Mesenchymal stem cell (in vitro differentiated cells and primary cell): Measurements from ENCODE around the gene DLGAP1.

ENCODE experiments used
- DNase-seq: peaks from one replicate; pipeline ENCODE4 v3.0.0-alpha.2; 2013
- H2AFZ ChIP-seq: one replicate; pipeline ENCODE4 v1.6.1; 2013; ENCODE audit warnings: low read depth, mild to moderate bottlenecking, control low read depth, inconsistent platforms, low read length, moderate library complexity
- H2AK5ac ChIP-seq: 2 replicates; pipeline ENCODE4 v1.6.1; 2013; ENCODE audit warnings: low read length, moderate library complexity, mild to moderate bottlenecking, inconsistent platforms; ENCODE audit not compliant: severe bottlenecking
- H2BK120ac ChIP-seq: one replicate; pipeline ENCODE4 v1.6.1; 2013; ENCODE audit warnings: low read depth, mild to moderate bottlenecking, inconsistent platforms, low read length, moderate library complexity
- H2BK12ac ChIP-seq, 2 experiments: one replicate each; pipeline ENCODE4 v1.6.1; 2013; ENCODE audit warnings: inconsistent platforms in 2 of 2, low read length in 2 of 2, mild to moderate bottlenecking in 2 of 2, moderate library complexity in 2 of 2, control low read depth in 1 of 2
- H2BK15ac ChIP-seq: one replicate; pipeline ENCODE4 v1.6.1; 2013; ENCODE audit warnings: mild to moderate bottlenecking, low read depth, inconsistent platforms; ENCODE audit not compliant: poor library complexity, severe bottlenecking
- H2BK5ac ChIP-seq: 2 replicates; pipeline ENCODE4 v1.6.1; 2013; ENCODE audit warnings: low read depth, mild to moderate bottlenecking, low read length, control low read depth, inconsistent platforms; ENCODE audit not compliant: poor library complexity, severe bottlenecking
- H3K14ac ChIP-seq, 2 experiments: one replicate each; pipeline ENCODE4 v1.6.1; 2013; ENCODE audit warnings: inconsistent platforms in 2 of 2, low read length in 2 of 2, control low read depth in 1 of 2, mild to moderate bottlenecking in 1 of 2, moderate library complexity in 1 of 2
- H3K18ac ChIP-seq, 2 experiments: one replicate each; pipeline ENCODE4 v1.6.1; 2013; ENCODE audit warnings: inconsistent platforms in 2 of 2, low read length in 2 of 2, control low read depth in 1 of 2, low read depth in 1 of 2, mild to moderate bottlenecking in 1 of 2
- H3K23ac ChIP-seq, 2 experiments: one replicate each; pipeline ENCODE4 v1.6.1; 2013; ENCODE audit warnings: inconsistent platforms in 2 of 2, low read length in 2 of 2, mild to moderate bottlenecking in 2 of 2, moderate library complexity in 2 of 2, control low read depth in 1 of 2
- H3K27ac ChIP-seq: 2 replicates; pipeline ENCODE4 v1.5.1; 2013; ENCODE audit warnings: mild to moderate bottlenecking, moderate library complexity, low read length, control low read depth, inconsistent platforms; ENCODE audit not compliant: poor library complexity, severe bottlenecking
- H3K27me3 ChIP-seq, 2 experiments: 2 replicates each; pipeline versions ENCODE4 v1.6.1 to v1.7.0; 2013; ENCODE audit warnings: low read length in 2 of 2, mild to moderate bottlenecking in 2 of 2, moderate library complexity in 2 of 2, control low read depth in 1 of 2, inconsistent platforms in 1 of 2; ENCODE audit not compliant: control insufficient read depth in 1 of 2, insufficient read depth in 1 of 2
- H3K36me3 ChIP-seq, 2 experiments: 2 replicates each; pipeline versions ENCODE4 v1.6.1 to v1.7.0; 2013; ENCODE audit warnings: low read length in 2 of 2, control low read depth in 1 of 2, inconsistent platforms in 1 of 2, low read depth in 1 of 2, mild to moderate bottlenecking in 1 of 2; ENCODE audit not compliant: insufficient read depth in 2 of 2, control insufficient read depth in 1 of 2
- H3K4ac ChIP-seq, 2 experiments: one replicate each; pipeline ENCODE4 v1.6.1; 2013; ENCODE audit warnings: inconsistent platforms in 2 of 2, low read length in 2 of 2, mild to moderate bottlenecking in 2 of 2, moderate library complexity in 2 of 2, control low read depth in 1 of 2, low read depth in 1 of 2
- H3K4me1 ChIP-seq: 2 replicates; pipeline ENCODE4 v1.6.1; 2013; ENCODE audit warnings: low read depth, low read length, control low read depth; ENCODE audit not compliant: control insufficient read depth, insufficient read depth
- H3K4me2 ChIP-seq: 2 replicates; pipeline ENCODE4 v1.6.1; 2013; ENCODE audit warnings: low read length, mild to moderate bottlenecking, inconsistent platforms; ENCODE audit not compliant: poor library complexity, severe bottlenecking
- H3K4me3 ChIP-seq, 2 experiments: 2 replicates each; pipeline versions ENCODE4 v1.5.1 to v1.7.0; 2013; ENCODE audit warnings: low read length in 2 of 2, mild to moderate bottlenecking in 2 of 2, control low read depth in 1 of 2, low read depth in 1 of 2; ENCODE audit not compliant: insufficient read depth in 1 of 2
- H3K79me1 ChIP-seq: replicated peaks from 2 replicates; pipeline ENCODE4 v1.6.1; 2013; ENCODE audit warnings: mild to moderate bottlenecking, control low read depth, low read length, inconsistent platforms; ENCODE audit not compliant: poor library complexity, severe bottlenecking
- H3K9ac ChIP-seq: 2 replicates; pipeline ENCODE4 v1.7.0; 2013; ENCODE audit warnings: mild to moderate bottlenecking, low read length, moderate library complexity
- H3K9me3 ChIP-seq: 2 replicates; pipeline ENCODE4 v1.7.0; 2013; ENCODE audit warnings: mild to moderate bottlenecking, low read length; ENCODE audit not compliant: control insufficient read depth
- H4K8ac ChIP-seq: one replicate; pipeline ENCODE4 v1.6.1; 2013; ENCODE audit warnings: inconsistent platforms, mild to moderate bottlenecking, low read length, moderate library complexity
- H4K91ac ChIP-seq: one replicate; pipeline ENCODE4 v1.6.1; 2013; ENCODE audit warnings: mild to moderate bottlenecking, low read length, inconsistent platforms
- WGBS: methylation state at CpG from one replicate; pipeline ENCODE4 v1.1.7; 2013; ENCODE audit warnings: mixed read lengths; 5-methylcytosine and 5-hydroxymethylcytosine counted together

DLGAP1 gene

DNA sequence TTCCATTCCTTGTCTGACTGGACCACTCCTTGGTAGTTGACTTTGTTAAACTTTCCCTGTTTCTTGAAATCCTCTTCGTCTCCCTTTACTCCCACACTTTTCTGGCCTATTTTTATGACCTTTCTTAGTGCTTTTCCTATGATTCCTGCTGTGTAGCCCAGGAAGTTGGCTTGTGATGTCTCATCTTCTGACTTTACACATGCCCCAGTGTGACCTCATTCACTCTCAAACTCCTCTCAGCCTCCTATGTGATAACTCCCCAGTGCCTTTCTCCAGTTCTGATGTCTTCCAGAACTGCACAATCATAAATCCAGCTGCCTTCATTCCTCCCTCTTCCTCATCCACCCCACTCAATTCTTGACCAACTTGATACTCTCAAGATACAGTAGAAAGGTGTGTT is 597.6 kb downstream of the DLGAP1 start:
- H3K4me1 ChIP-seq: peaks cover 3% of the 10 kb centered on the region
- peak overlapping the region; percentile 64 for H3K9ac ChIP-seq
- no peak overlapping the region for H3K4ac ChIP-seq
- no peaks in the 10 kb centered on the region for H3K36me3 ChIP-seq
- H3K9me3 ChIP-seq: no peaks in the 10 kb centered on the region
- no peak overlapping the region for H3K18ac ChIP-seq
- no peak overlapping the region for H3K23ac ChIP-seq
- H2BK12ac ChIP-seq: no peak overlapping the region
- H2BK15ac ChIP-seq: no peak overlapping the region
- WGBS: 14% methylated on average over 1 of the region's 1 CpG
- H3K79me1 ChIP-seq: peaks cover 8% of the 10 kb centered on the region
- no peak overlapping the region for H2AK5ac ChIP-seq
- no peak overlapping the region for H4K8ac ChIP-seq
- peak overlapping the region in 1 of 2 experiments; percentile 0 for H3K4me3 ChIP-seq
- no peak overlapping the region for H2BK5ac ChIP-seq
- no peak overlapping the region for H2BK120ac ChIP-seq
- no peaks in the 10 kb centered on the region for H3K27me3 ChIP-seq
- H3K27ac ChIP-seq: peak overlapping the region; percentile 13
- no peak overlapping the region for H4K91ac ChIP-seq
- H2AFZ ChIP-seq: no peak overlapping the region
- no peak overlapping the region for H3K14ac ChIP-seq
- no peak for DNase-seq
- no peak overlapping the region for H3K4me2 ChIP-seq

DNA sequence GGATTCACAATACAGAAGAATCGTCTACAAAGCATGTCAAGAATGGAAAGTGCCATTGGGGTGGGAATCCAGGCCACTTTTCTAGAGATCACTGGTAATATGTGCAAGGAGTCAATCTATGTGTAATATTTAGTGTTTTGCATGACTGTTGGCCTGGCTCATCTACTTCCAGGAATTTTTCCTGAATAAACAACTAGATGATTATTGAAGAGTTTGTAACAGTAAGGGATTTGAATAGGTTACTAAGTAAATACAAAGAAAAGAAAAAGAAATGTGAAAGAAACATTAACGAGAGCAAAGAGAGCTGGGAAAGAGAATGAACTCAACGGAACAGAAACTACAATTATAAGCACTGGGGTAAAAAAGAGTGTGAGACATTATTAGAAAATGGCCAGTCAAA is 599.1 kb downstream of the DLGAP1 start:
- H4K8ac ChIP-seq: no peak overlapping the region
- no peak overlapping the region for H2AK5ac ChIP-seq
- H2BK5ac ChIP-seq: no peak overlapping the region
- H3K4ac ChIP-seq: no peak overlapping the region
- H3K14ac ChIP-seq: no peak overlapping the region
- H3K27me3 ChIP-seq: no peaks in the 10 kb centered on the region
- H2BK15ac ChIP-seq: no peak overlapping the region
- H2BK120ac ChIP-seq: no peak overlapping the region
- no peaks in the 10 kb centered on the region for H3K9me3 ChIP-seq
- no peak overlapping the region for H4K91ac ChIP-seq
- peaks cover 3% of the 10 kb centered on the region for H3K4me1 ChIP-seq
- no peak overlapping the region for H3K9ac ChIP-seq
- H2AFZ ChIP-seq: no peak overlapping the region
- H3K23ac ChIP-seq: no peak overlapping the region
- WGBS: 92% methylated on average over 3 of the region's 3 CpGs
- no peaks in the 10 kb centered on the region for H3K36me3 ChIP-seq
- H3K79me1 ChIP-seq: peaks cover 4% of the 10 kb centered on the region
- no peak for DNase-seq
- no peak overlapping the region for H3K4me3 ChIP-seq
- H3K4me2 ChIP-seq: no peak overlapping the region
- H2BK12ac ChIP-seq: no peak overlapping the region
- no peak overlapping the region for H3K18ac ChIP-seq
- peak overlapping the region; percentile 87 for H3K27ac ChIP-seq

DNA sequence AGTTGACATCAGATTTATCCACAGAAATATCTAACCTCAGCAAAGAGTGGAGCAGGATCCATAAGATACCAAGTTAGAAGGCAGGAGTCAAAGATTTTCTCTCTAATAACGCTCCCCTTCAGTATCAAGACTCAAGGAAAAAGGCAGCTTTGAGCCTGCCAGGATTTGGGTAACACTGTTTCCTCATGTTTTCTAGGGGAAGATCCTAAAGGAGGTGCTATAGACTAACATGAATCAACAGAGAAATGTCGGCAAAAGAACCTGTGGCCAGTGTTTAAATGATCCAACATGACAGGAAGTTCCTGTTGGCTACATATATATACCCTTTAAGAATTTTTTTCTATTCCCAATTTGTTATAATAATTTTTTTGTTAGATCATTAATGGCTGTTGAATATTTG is 602.8 kb downstream of the DLGAP1 start:
- Histone ChIP-seq H3K27me3 (no peaks in the 10 kb centered on the region), H3K14ac (no peak overlapping the region), H3K23ac (no peak overlapping the region), H3K4me3 (no peak overlapping the region), H3K4ac (no peak overlapping the region), H3K36me3 (no peaks in the 10 kb centered on the region), H3K27ac (no peak overlapping the region), H2BK5ac (no peak overlapping the region), H3K4me2 (no peak overlapping the region), H2BK12ac (no peak overlapping the region), H4K91ac (no peak overlapping the region), H3K79me1 (peaks cover 9% of the 10 kb centered on the region), H4K8ac (no peak overlapping the region), H3K18ac (no peak overlapping the region), H3K9me3 (no peaks in the 10 kb centered on the region), H2AFZ (no peak overlapping the region), H2AK5ac (no peak overlapping the region), H2BK15ac (no peak overlapping the region), H3K4me1 (peaks cover 3% of the 10 kb centered on the region), H2BK120ac (no peak overlapping the region), H3K9ac (no peak overlapping the region)
- no peak for DNase-seq
- WGBS: 78% methylated on average over 1 of the region's 2 CpGs

DNA sequence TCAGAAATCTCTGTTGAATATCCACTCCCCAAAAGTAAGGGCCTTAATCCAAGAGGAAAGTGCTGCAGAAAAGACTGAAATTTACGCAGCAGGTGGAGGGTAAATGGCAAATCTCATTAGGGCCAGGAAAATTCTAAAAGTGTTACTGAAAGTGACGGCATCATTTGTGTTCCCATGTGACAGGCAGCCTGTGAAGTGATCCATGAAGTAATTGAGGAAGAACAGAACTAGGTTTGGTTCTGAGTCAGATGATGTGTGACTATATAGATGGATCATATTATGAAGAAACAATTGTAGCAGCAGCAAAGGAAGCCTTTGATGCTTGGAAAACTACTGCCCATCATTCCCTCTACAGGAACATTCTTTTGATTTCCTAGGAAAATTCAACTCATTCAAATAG is 603.9 kb downstream of the DLGAP1 start:
- peak overlapping the region; percentile 43 for H3K27ac ChIP-seq
- H4K91ac ChIP-seq: no peak overlapping the region

More for the DNA sequence above, 603.9 kb downstream of the DLGAP1 start:
- Histone ChIP-seq H3K14ac (no peak overlapping the region), H3K18ac (no peak overlapping the region), H3K4ac (no peak overlapping the region), H3K4me2 (no peak overlapping the region), H3K27me3 (no peaks in the 10 kb centered on the region), H3K79me1 (peaks cover 9% of the 10 kb centered on the region), H3K4me1 (peaks cover 2% of the 10 kb centered on the region), H3K9ac (peak overlapping the region; percentile 5), H3K23ac (no peak overlapping the region), H3K36me3 (no peaks in the 10 kb centered on the region), H3K9me3 (no peaks in the 10 kb centered on the region), H2AFZ (no peak overlapping the region), H2BK5ac (no peak overlapping the region), H2BK120ac (no peak overlapping the region), H3K4me3 (no peak overlapping the region), H2BK12ac (no peak overlapping the region), H4K8ac (no peak overlapping the region), H2BK15ac (no peak overlapping the region), H2AK5ac (no peak overlapping the region)
- 73% methylated on average over 2 of the region's 2 CpGs for WGBS
- DNase-seq: no peak
